ENCODE data around the gene EIF3L.

EIF3L gene

GRCh38 chr22:37824674-37825641 lies 24.3 kb upstream of the EIF3L start:
- TF ChIP-seq GATA3 (IDR thresholded peaks at IDR 0.05; ENCODE audit: low read depth, low read length) (no peak), GATA2 (IDR thresholded peaks at IDR 0.05; ENCODE audit: low read depth, low read length) (no peak)

- TF ChIP-seq GATA2 (IDR thresholded peaks at IDR 0.05; ENCODE audit: low read depth, low read length): no peak
- no peak for TF ChIP-seq GATA3 (IDR thresholded peaks at IDR 0.05; ENCODE audit: low read depth, low read length)
Measured at GRCh38 chr22:37827056-37827455, 22.2 kb upstream of the EIF3L start.

- TF ChIP-seq GATA3 (IDR thresholded peaks at IDR 0.05; ENCODE audit: low read depth, low read length) (no peak), GATA2 (IDR thresholded peaks at IDR 0.05; ENCODE audit: low read depth, low read length) (no peak)
Measured at GRCh38 chr22:37830093-37830842, 19.0 kb upstream of the EIF3L start.

GRCh38 chr22:37831472-37831871 lies 17.7 kb upstream of the EIF3L start:
- no peak for TF ChIP-seq GATA2 (IDR thresholded peaks at IDR 0.05; ENCODE audit: low read depth, low read length)
- no peak for TF ChIP-seq GATA3 (IDR thresholded peaks at IDR 0.05; ENCODE audit: low read depth, low read length)

GRCh38 chr22:37832022-37832857 lies 17.0 kb upstream of the EIF3L start:
- TF ChIP-seq GATA2 (IDR thresholded peaks at IDR 0.05; ENCODE audit: low read depth, low read length) (no peak), GATA3 (IDR thresholded peaks at IDR 0.05; ENCODE audit: low read depth, low read length) (no peak)

- TF ChIP-seq GATA2 (IDR thresholded peaks at IDR 0.05; ENCODE audit: low read depth, low read length) (no peak), GATA3 (IDR thresholded peaks at IDR 0.05; ENCODE audit: low read depth, low read length) (no peak)
Measured at GRCh38 chr22:37842015-37842793, 7.0 kb upstream of the EIF3L start.

GRCh38 chr22:37843741-37844089 lies 5.5 kb upstream of the EIF3L start:
- TF ChIP-seq GATA3 (IDR thresholded peaks at IDR 0.05; ENCODE audit: low read depth, low read length) (no peak), GATA2 (IDR thresholded peaks at IDR 0.05; ENCODE audit: low read depth, low read length) (no peak)

GRCh38 chr22:37844904-37845329 lies 4.3 kb upstream of the EIF3L start:
- no peak for TF ChIP-seq GATA2 (IDR thresholded peaks at IDR 0.05; ENCODE audit: low read depth, low read length)
- no peak for TF ChIP-seq GATA3 (IDR thresholded peaks at IDR 0.05; ENCODE audit: low read depth, low read length)

GRCh38 chr22:37846433-37846832 lies 2.8 kb upstream of the EIF3L start:
- no peak for TF ChIP-seq GATA3 (IDR thresholded peaks at IDR 0.05; ENCODE audit: low read depth, low read length)
- no peak for TF ChIP-seq GATA2 (IDR thresholded peaks at IDR 0.05; ENCODE audit: low read depth, low read length)

GRCh38 chr22:37848587-37849088 lies 581 bp upstream of the EIF3L start:
- TF ChIP-seq GATA3 (IDR thresholded peaks at IDR 0.05; ENCODE audit: low read depth, low read length) (no peak), GATA2 (IDR thresholded peaks at IDR 0.05; ENCODE audit: low read depth, low read length) (no peak)

GRCh38 chr22:37850801-37851200 lies 1.6 kb downstream of the EIF3L start:
- TF ChIP-seq GATA3 (IDR thresholded peaks at IDR 0.05; ENCODE audit: low read depth, low read length) (no peak), GATA2 (IDR thresholded peaks at IDR 0.05; ENCODE audit: low read depth, low read length) (no peak)

- no peak for TF ChIP-seq GATA2 (IDR thresholded peaks at IDR 0.05; ENCODE audit: low read depth, low read length)
- TF ChIP-seq GATA3 (IDR thresholded peaks at IDR 0.05; ENCODE audit: low read depth, low read length): no peak
Measured at GRCh38 chr22:37852418-37852817, 3.2 kb downstream of the EIF3L start.

- no peak for TF ChIP-seq GATA3 (IDR thresholded peaks at IDR 0.05; ENCODE audit: low read depth, low read length)
- TF ChIP-seq GATA2 (IDR thresholded peaks at IDR 0.05; ENCODE audit: low read depth, low read length): no peak
Measured at GRCh38 chr22:37854946-37855345, 5.7 kb downstream of the EIF3L start.

All from SH-SY5Y (cell line).